ENCODE results near the gene DNAH3.
"Not testable (repeated sequence)": the region's sequence is repeated elsewhere in the genome, so short reads cannot be mapped to it uniquely, and the experiment has no call there.

Gene DNAH3

GRCh38 chr16:21150375-21151001 lies at the start of gene DNAH3:
Gene DNAH3 (minus strand): TSS chr16:21150846. CDS start chr16:21150319, 527 bp downstream.
- no peak for DNase-seq (ENCODE audit: low read depth in 3 of 3)

GRCh38 chr16:21199607-21200218 lies 49.1 kb upstream of the DNAH3 start:
- DNase-seq (ENCODE audit: low read depth in 3 of 3): no peak

GRCh38 chr16:21197621-21198020 lies 47.0 kb upstream of the DNAH3 start:
- DNase-seq (ENCODE audit: low read depth in 3 of 3): no peak

- no peak for DNase-seq (ENCODE audit: low read depth in 3 of 3)
Observed at GRCh38 chr16:21197112-21197511, 46.5 kb upstream of the DNAH3 start.

GRCh38 chr16:21195330-21195729 lies 44.7 kb upstream of the DNAH3 start:
- DNase-seq (ENCODE audit: low read depth in 3 of 3): not testable (repeated sequence)

GRCh38 chr16:21194771-21195301 lies 44.2 kb upstream of the DNAH3 start:
- no peak for DNase-seq (ENCODE audit: low read depth in 3 of 3)

GRCh38 chr16:21192991-21193390 lies 42.3 kb upstream of the DNAH3 start:
- no peak for DNase-seq (ENCODE audit: low read depth in 3 of 3)

- no peak for DNase-seq (ENCODE audit: low read depth in 3 of 3)
Observed at GRCh38 chr16:21190599-21190998, 40.0 kb upstream of the DNAH3 start.

GRCh38 chr16:21190013-21190412 lies 39.4 kb upstream of the DNAH3 start:
- no peak for DNase-seq (ENCODE audit: low read depth in 3 of 3)

- no peak for DNase-seq (ENCODE audit: low read depth in 3 of 3)
Observed at GRCh38 chr16:21189311-21189710, 38.7 kb upstream of the DNAH3 start.

- no peak for DNase-seq (ENCODE audit: low read depth in 3 of 3)
Observed at GRCh38 chr16:21186326-21186691, 35.7 kb upstream of the DNAH3 start.

- DNase-seq (ENCODE audit: low read depth in 3 of 3): no peak
Observed at GRCh38 chr16:21185659-21186325, 35.1 kb upstream of the DNAH3 start.

GRCh38 chr16:21184834-21185233 lies 34.2 kb upstream of the DNAH3 start:
- DNase-seq (ENCODE audit: low read depth in 3 of 3): peak in 1 of 3 donors; percentile 39

GRCh38 chr16:21183995-21184394 lies 33.3 kb upstream of the DNAH3 start:
- no peak for DNase-seq (ENCODE audit: low read depth in 3 of 3)

GRCh38 chr16:21179983-21180365 lies 29.3 kb upstream of the DNAH3 start:
- no peak for DNase-seq (ENCODE audit: low read depth in 3 of 3)

- DNase-seq (ENCODE audit: low read depth in 3 of 3): no peak
Observed at GRCh38 chr16:21179126-21179982, 28.7 kb upstream of the DNAH3 start.

GRCh38 chr16:21175397-21175796 lies 24.8 kb upstream of the DNAH3 start:
- DNase-seq (ENCODE audit: low read depth in 3 of 3): no peak

GRCh38 chr16:21172650-21173049 lies 22.0 kb upstream of the DNAH3 start:
- DNase-seq (ENCODE audit: low read depth in 3 of 3): no peak

GRCh38 chr16:21170116-21170515 lies 19.5 kb upstream of the DNAH3 start:
- not testable (repeated sequence) for DNase-seq (ENCODE audit: low read depth in 3 of 3)

- DNase-seq (ENCODE audit: low read depth in 3 of 3): no peak
Observed at GRCh38 chr16:21169249-21169981, 18.8 kb upstream of the DNAH3 start.

GRCh38 chr16:21167929-21168602 lies 17.4 kb upstream of the DNAH3 start:
- no peak for DNase-seq (ENCODE audit: low read depth in 3 of 3)
